GM12878 (cell line): ENCODE data around the gene BIRC7. TPM values are rescaled to one million over a fixed set of nuclear protein-coding genes. Genes with fewer than 3 reads are reported as not detected.

ENCODE experiments used
- ATF7 ChIP-seq: fragments of 450-650 bp; IDR thresholded peaks from 2 replicates; pipeline ENCODE4 v1.6.1; 2016; ENCODE audit warnings: low read depth, mild to moderate bottlenecking
- BCL11A ChIP-seq: IDR thresholded peaks from 2 replicates; pipeline ENCODE4 v1.6.1; 2011; ENCODE audit warnings: low read depth, low read length
- CBX3 ChIP-seq: fragments of 200-600 bp; sonication (generic); IDR thresholded peaks from 2 replicates; pipeline ENCODE4 v1.6.1; 2016; ENCODE audit warnings: low read depth, borderline replicate concordance
- CHD1 ChIP-seq: IDR thresholded peaks from 2 replicates; pipeline ENCODE4 v1.6.1; 2012; ENCODE audit warnings: low read depth, low read length, improper control_type of control experiment
- CHD2 ChIP-seq: IDR thresholded peaks from 2 replicates; pipeline ENCODE4 v1.6.1; 2011; ENCODE audit warnings: low read depth, low read length, improper control_type of control experiment, borderline replicate concordance
- JUND ChIP-seq: IDR thresholded peaks from 2 replicates; pipeline ENCODE4 v1.6.1; 2012; ENCODE audit warnings: low read depth, mild to moderate bottlenecking, low read length, improper control_type of control experiment, moderate library complexity
- LARP7 ChIP-seq: fragments of 450-650 bp; IDR thresholded peaks from 2 replicates; pipeline ENCODE4 v1.6.1; 2017; ENCODE audit warnings: mild to moderate bottlenecking
- MTA3 ChIP-seq: IDR thresholded peaks from 2 replicates; pipeline ENCODE4 v1.6.1; 2012; ENCODE audit warnings: low read length, inconsistent platforms, borderline replicate concordance
- MXI1 ChIP-seq: fragments of 150-350 bp; IDR thresholded peaks from 2 replicates; pipeline ENCODE4 v1.6.1; 2011; ENCODE audit warnings: low read depth, mild to moderate bottlenecking, inconsistent platforms, low read length, improper control_type of control experiment
- POU2F2 ChIP-seq: IDR thresholded peaks from 3 replicates; pipeline ENCODE4 v1.6.1; 2011; ENCODE audit warnings: low read depth, mild to moderate bottlenecking, low read length, borderline replicate concordance
- RB1 ChIP-seq: fragments of 450-650 bp; formaldehyde crosslinking; IDR thresholded peaks from 2 replicates; pipeline ENCODE4 v1.6.1; 2017; ENCODE audit warnings: mild to moderate bottlenecking, borderline replicate concordance
- SIX5 ChIP-seq: IDR thresholded peaks from 2 replicates; pipeline ENCODE4 v1.6.1; 2011; ENCODE audit warnings: mild to moderate bottlenecking, low read depth, low read length, moderate library complexity; ENCODE audit not compliant: severe bottlenecking
- SRF ChIP-seq, 2 experiments: IDR thresholded peaks; 2 replicates each; pipeline ENCODE4 v1.6.1; 2011; ENCODE audit warnings: low read depth in 2 of 2, low read length in 2 of 2, mild to moderate bottlenecking in 1 of 2, moderate library complexity in 1 of 2
- TBL1XR1 ChIP-seq: IDR thresholded peaks from 2 replicates; pipeline ENCODE4 v1.6.1; 2012; ENCODE audit warnings: low read depth, low read length, improper control_type of control experiment
- TCF7 ChIP-seq: IDR thresholded peaks from 2 replicates; pipeline ENCODE4 v1.6.1; 2014; ENCODE audit warnings: antibody characterized with exemption, borderline replicate concordance
- ZNF207 ChIP-seq: fragments of 450-650 bp; IDR thresholded peaks from 2 replicates; pipeline ENCODE4 v1.6.1; 2014; ENCODE audit warnings: antibody characterized with exemption, mild to moderate bottlenecking, borderline replicate concordance
- ZZZ3 ChIP-seq: IDR thresholded peaks from 2 replicates; pipeline ENCODE4 v1.6.1; 2011; ENCODE audit warnings: low read depth; ENCODE audit not compliant: control insufficient read depth, insufficient read length
- polyA plus RNA-seq, 11 experiments: library from polyadenylated mRNA; depleted of rRNA in 4 of 11; unstranded in 6 of 11; stranded (reverse) in 5 of 11; fragments of >200 nt; fragmentation: Nextera tagmentation in 4 of 11; fragmentation: Illumina TruSeq in 1 of 11; extraction: Ambion mirVana in 4 of 11; extraction: Trizol in 1 of 11; gene quantifications; 1 replicate in 1 of 11; 2 replicates in 10 of 11; pipeline versions ENCODE4 v1.2.1 to v1.2.3, GENCODE V29; 2011 to 2016; ENCODE audit warnings: inconsistent platforms in 2 of 11, missing spikeins in 2 of 11, low read depth in 1 of 11
- total RNA-seq, 4 experiments: library from RNA; depleted of rRNA in 3 of 4; stranded (reverse); fragments of >200 nt in 3 of 4; fragmentation: Illumina TruSeq in 1 of 4; extraction: Trizol in 1 of 4; gene quantifications; 2 replicates each; pipeline versions ENCODE4 v1.2.1 to v1.2.3, GENCODE V29; 2013 to 2021
- TF ChIP-seq, protein P1 (sequence below): fragments of 450-650 bp; formaldehyde crosslinking; IDR thresholded peaks from 2 replicates; pipeline ENCODE4 v1.5.0; 2022; ENCODE audit warnings: mild to moderate bottlenecking, missing genetic modification characterization
- TF ChIP-seq, protein P2 (sequence below): fragments of 150-350 bp; IDR thresholded peaks from 2 replicates; pipeline ENCODE4 v1.6.1; 2014; ENCODE audit warnings: mild to moderate bottlenecking, low read depth, low read length
- TF ChIP-seq, protein P3 (sequence below): fragments of 450-650 bp; IDR thresholded peaks from 2 replicates; pipeline ENCODE4 v1.6.1; 2016; ENCODE audit warnings: mild to moderate bottlenecking, moderate library complexity, borderline replicate concordance
- TF ChIP-seq, protein P4 (sequence below): IDR thresholded peaks from 2 replicates; pipeline ENCODE4 v1.6.1; 2012; ENCODE audit warnings: low read depth, low read length, improper control_type of control experiment

BIRC7 gene
- total and polyA plus RNA-seq, 10 of the 15 experiments (the other 5 are each of a cell fraction or from before 2014, with no cell fraction given): 0.31 TPM; not detected in 9

DNA sequence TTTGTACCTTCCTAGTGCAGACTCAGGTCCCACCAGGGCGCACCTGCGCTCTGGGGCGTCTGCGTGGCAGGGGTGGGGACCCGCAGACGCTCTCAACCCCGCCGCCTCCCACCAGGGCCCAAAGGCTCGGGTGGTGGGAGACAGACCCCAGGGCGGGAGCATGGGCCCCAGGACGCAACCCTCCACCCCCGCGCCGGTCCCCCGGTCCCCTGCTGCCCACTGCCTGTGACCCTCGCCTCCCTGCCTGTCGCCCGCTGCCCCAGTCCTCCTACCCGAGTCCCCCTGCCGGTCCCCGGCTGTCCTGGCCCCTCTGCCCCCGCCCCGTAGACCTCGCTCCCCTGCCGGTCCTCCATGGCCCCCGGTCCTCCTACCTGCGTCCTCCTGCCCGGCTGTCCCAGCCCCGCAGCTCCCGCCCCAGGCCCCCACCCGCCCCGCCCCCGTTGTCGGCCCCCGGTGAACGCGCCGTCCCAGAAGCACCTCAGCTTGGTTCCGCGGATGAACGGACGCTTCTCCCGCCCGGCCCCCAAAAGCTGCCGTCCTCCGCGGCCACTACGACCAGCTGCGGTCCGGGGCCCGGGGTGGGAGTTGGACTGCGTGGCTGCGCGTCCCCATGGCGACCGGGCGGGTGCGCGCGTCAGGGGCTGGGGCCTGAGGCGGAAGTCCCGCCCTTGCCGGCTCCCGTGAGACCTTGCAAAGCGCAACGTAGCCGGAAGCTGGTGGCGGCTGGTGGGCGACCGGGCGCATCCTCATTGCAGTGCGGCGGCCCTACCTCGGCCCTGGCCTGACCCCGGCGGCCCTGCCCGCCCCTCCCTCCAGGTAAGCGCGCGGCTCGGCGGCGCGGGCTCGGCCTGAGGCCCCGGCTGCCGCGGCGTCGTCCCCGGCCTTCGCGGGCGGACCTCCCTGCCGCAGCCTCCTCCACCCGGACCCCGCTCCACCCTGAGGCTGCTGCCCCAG, 36.7 kb downstream of the BIRC7 start, which contains the start of gene ARFGAP1 (continued):
- TF ChIP-seq, protein P1, sequence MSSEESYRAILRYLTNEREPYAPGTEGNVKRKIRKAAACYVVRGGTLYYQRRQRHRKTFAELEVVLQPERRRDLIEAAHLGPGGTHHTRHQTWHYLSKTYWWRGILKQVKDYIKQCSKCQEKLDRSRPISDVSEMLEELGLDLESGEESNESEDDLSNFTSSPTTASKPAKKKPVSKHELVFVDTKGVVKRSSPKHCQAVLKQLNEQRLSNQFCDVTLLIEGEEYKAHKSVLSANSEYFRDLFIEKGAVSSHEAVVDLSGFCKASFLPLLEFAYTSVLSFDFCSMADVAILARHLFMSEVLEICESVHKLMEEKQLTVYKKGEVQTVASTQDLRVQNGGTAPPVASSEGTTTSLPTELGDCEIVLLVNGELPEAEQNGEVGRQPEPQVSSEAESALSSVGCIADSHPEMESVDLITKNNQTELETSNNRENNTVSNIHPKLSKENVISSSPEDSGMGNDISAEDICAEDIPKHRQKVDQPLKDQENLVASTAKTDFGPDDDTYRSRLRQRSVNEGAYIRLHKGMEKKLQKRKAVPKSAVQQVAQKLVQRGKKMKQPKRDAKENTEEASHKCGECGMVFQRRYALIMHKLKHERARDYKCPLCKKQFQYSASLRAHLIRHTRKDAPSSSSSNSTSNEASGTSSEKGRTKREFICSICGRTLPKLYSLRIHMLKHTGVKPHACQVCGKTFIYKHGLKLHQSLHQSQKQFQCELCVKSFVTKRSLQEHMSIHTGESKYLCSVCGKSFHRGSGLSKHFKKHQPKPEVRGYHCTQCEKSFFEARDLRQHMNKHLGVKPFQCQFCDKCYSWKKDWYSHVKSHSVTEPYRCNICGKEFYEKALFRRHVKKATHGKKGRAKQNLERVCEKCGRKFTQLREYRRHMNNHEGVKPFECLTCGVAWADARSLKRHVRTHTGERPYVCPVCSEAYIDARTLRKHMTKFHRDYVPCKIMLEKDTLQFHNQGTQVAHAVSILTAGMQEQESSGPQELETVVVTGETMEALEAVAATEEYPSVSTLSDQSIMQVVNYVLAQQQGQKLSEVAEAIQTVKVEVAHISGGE (CRISPR knock-in tag): no peak
- TF ChIP-seq, protein P2, sequence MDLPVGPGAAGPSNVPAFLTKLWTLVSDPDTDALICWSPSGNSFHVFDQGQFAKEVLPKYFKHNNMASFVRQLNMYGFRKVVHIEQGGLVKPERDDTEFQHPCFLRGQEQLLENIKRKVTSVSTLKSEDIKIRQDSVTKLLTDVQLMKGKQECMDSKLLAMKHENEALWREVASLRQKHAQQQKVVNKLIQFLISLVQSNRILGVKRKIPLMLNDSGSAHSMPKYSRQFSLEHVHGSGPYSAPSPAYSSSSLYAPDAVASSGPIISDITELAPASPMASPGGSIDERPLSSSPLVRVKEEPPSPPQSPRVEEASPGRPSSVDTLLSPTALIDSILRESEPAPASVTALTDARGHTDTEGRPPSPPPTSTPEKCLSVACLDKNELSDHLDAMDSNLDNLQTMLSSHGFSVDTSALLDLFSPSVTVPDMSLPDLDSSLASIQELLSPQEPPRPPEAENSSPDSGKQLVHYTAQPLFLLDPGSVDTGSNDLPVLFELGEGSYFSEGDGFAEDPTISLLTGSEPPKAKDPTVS: no peak
- TF ChIP-seq CBX3 (no peak), CHD1 (no peak), ZZZ3 (no peak), SIX5 (peak; percentile 52), ATF7 (no peak), MTA3 (no peak), LARP7 (peak; percentile 86), SRF (IDR thresholded peaks at IDR 0.05; ENCODE audit: low read depth in 2 of 2, low read length in 2 of 2) (no peak; a peak in 1 of 4 replicates), TCF7 (no peak), JUND (no peak), POU2F2 (no peak), BCL11A (no peak), RB1 (0 out of 2 replicates have a peak, but pooled peaks have one; percentile 48), MXI1 (peak; percentile 92), CHD2 (peak; percentile 84), TBL1XR1 (no peak), ZNF207 (0 out of 2 replicates have a peak, but pooled peaks have one; percentile 29)
- TF ChIP-seq, protein P3, sequence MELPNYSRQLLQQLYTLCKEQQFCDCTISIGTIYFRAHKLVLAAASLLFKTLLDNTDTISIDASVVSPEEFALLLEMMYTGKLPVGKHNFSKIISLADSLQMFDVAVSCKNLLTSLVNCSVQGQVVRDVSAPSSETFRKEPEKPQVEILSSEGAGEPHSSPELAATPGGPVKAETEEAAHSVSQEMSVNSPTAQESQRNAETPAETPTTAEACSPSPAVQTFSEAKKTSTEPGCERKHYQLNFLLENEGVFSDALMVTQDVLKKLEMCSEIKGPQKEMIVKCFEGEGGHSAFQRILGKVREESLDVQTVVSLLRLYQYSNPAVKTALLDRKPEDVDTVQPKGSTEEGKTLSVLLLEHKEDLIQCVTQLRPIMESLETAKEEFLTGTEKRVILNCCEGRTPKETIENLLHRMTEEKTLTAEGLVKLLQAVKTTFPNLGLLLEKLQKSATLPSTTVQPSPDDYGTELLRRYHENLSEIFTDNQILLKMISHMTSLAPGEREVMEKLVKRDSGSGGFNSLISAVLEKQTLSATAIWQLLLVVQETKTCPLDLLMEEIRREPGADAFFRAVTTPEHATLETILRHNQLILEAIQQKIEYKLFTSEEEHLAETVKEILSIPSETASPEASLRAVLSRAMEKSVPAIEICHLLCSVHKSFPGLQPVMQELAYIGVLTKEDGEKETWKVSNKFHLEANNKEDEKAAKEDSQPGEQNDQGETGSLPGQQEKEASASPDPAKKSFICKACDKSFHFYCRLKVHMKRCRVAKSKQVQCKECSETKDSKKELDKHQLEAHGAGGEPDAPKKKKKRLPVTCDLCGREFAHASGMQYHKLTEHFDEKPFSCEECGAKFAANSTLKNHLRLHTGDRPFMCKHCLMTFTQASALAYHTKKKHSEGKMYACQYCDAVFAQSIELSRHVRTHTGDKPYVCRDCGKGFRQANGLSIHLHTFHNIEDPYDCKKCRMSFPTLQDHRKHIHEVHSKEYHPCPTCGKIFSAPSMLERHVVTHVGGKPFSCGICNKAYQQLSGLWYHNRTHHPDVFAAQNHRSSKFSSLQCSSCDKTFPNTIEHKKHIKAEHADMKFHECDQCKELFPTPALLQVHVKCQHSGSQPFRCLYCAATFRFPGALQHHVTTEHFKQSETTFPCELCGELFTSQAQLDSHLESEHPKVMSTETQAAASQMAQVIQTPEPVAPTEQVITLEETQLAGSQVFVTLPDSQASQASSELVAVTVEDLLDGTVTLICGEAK: peak; percentile 85
- TF ChIP-seq, protein P4, sequence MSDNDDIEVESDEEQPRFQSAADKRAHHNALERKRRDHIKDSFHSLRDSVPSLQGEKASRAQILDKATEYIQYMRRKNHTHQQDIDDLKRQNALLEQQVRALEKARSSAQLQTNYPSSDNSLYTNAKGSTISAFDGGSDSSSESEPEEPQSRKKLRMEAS: 0 out of 2 replicates have a peak, but pooled peaks have one; percentile 33
